HG02885 (cell line): Measurements from ENCODE around the gene TPCN2.
"Not testable (repeated sequence)": the region's sequence is repeated elsewhere in the genome, so short reads cannot be mapped to it uniquely, and the experiment has no call there.

Source experiments
- ATAC-seq: cut with Tn5 transposase; IDR thresholded peaks from one replicate; pipeline ENCODE4 v1.9.1; 2021; ENCODE audit warnings: mild to moderate bottlenecking; ENCODE audit not compliant: unreplicated experiment, poor library complexity

TPCN2 gene

DNA sequence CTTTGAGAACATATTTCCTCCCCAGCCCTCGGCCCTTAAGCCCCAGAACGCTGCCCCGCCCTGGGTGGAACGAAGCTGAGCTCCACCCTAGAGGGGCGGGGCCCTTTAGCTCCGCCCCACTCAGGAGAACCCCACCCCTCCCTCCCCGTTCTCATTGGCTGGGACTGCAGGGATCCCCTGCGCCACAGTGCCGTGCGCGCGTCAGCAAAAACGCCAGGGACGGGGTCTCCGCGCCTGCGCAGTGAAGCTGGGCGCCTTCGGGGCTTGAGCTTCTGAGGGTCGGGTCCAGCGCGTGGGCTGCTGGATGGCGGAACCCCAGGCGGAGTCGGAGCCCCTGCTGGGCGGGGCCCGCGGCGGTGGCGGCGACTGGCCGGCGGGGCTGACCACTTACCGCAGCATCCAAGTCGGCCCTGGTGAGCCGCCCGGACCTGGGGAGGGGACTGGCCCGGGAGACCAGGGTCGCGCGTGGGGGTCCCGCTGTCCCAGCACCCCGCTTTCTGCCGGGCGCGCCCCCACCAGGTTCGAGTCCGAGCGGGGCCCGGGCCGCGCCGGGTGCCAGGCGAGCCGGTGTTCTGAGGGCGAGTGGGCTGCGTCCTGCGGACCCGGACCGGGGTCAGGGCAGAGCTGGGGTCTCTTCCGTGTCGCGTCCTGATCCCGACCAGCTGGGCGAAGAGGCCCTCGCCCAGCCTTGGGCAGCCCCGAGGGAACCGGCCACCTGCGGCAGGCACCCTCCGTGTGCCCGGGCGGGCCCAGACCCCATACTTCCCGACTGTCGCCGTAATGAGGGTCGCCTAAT is at the start of gene TPCN2:
TSS of gene TPCN2 (plus strand) at position 239 of the 796 bp plus-strand sequence. CDS start at position 305, 66 bp downstream.
- peak; percentile 85 for ATAC-seq

- ATAC-seq: no peak
Observed at GRCh38 chr11:68999093-68999747, 49.5 kb upstream of the TPCN2 start.

DNA sequence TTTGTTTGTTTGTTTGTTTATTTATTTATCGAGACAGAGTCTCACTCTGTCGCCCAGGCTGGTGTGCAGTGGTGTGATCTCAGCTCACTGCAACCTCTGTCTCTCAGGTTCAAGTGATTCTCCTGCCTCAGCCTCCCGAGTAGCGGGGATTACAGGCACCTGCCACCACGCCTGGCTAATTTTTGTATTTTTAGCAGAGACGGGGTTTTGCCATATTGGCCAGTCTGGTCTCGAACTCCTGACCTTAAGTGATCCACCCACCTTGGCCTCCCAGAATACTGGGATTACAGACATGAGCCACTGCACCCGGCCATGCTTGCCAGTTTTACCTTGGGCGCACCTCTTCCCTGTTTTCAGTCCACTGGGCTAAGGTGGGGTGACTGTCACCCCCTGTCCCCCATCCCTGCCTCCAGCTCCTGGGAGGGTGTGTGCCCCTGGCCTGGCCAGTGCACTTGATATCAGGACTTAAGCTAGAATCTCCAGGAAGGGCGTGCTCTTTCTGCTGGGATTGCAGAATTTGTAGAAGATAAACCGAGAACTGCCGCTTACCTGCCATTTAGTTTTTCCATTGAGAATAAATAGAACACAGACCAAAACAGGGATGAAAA is 48.9 kb upstream of the TPCN2 start:
- ATAC-seq: not testable (repeated sequence)

GRCh38 chr11:69000391-69000790 is 48.3 kb upstream of the TPCN2 start:
- ATAC-seq: no peak

GRCh38 chr11:69000831-69001242 is 47.9 kb upstream of the TPCN2 start:
- ATAC-seq: no peak

DNA sequence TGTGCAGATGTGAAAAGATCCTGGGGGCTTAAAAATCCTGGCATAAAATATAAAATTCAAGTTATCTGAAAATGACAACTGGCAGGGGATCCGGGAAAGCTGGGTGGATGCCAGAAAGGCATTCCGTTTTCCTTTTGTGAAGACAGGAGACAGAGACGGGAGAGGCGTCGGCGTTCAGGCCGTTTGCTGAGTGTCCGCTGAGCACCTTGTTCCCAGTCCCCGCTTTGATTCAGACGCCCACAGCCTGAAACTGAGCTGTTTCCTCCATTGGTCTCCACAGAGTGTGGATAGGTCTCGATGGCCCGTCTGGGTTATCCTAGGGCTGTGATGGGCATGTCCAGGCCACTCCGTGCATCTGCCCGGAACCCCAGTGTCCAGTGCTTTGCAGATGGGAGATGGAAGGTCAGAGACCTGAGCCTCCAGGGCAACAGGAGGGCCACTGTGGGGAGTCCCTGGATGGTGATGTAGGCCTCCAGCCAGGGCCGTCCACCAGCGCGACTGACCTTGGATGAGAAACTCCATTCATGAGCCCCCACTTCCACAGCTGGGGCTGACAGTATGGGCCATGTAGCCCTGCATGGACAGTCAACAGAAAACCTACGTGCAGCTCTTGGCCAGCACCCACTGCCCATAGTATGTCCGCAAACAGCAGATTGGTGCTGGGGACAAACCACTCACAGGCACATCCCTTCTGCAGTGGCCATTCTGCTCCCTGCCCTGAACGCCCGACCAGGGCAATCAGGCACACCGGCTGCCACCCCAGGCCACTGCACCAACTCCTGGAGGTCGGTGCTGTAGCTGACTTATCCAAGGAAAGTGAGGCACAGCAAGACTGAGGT is 47.3 kb upstream of the TPCN2 start:
- ATAC-seq: no peak

GRCh38 chr11:69002110-69002569 is 46.6 kb upstream of the TPCN2 start:
- ATAC-seq: no peak

DNA sequence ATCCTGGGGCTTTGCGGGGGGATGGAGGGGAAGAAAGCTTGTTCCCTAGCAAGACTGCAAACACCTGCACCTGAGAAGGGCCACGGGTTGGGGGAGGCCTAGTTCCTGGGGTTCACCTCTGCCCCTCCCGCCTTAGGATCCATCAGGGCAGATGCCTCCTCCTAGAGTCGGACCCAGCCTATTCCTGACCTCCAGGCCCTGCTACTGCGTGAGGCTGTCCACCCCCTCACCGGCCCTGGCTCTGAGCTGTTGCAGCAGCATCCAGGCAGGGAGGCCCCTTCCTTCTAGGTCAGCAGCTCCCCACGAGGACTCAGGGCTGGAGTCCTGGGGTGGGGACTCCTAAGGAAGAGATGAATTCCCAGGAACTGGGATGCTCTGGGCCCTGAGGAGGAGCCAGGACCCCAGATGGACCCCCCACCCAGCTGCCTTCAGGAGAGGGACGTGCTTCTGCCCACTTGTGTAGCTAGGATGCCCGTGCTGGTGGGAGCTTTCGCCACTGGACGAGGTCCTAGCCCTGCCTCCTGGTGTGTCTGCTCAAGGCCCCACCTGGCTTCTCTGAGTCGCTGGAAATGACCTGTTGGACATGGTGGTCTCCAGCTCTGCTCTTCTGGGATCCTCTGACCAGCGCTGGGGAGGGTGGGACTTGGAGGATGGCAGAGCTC is 46.0 kb upstream of the TPCN2 start:
- no peak for ATAC-seq

GRCh38 chr11:69003301-69003865 is 45.3 kb upstream of the TPCN2 start:
- no peak for ATAC-seq

- ATAC-seq: no peak
Observed at GRCh38 chr11:69003866-69004367, 44.8 kb upstream of the TPCN2 start.

DNA sequence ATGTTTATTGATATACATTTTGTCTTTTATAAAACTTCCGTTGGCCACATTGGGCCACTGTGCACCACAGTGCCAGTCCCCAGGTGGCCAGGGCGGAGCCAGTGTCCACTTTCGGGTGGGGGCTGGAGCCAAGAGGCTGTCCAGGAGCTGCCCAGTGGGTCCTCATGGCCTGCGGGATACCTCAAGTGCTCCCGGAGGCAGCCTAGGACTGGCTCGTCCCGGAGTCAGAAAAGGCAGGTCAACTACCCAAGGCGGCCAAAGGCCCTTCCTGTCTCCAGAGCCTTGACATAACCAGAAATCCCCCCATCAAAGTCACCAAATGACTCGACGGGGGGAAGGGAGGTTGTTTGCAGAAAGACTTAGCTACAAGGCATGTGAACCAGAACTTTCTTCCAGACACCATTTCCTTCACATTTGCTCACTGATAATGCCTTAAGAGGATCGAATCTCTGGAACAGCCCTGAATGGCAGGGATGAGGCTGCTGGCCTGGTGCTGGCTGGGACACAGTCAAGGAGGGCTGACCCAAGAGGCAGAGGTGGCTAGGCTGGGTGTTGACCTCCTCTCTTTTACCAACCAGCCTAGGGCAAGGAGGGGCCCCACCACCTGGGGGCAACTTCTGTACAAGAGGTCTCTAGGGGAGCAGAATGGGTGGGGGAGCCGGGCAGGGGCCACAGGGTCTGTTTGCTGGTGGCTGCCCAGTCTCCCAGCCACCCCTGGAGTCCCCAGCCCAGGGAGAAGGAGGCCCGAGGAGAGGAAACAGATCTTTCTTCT is 44.1 kb upstream of the TPCN2 start:
- ATAC-seq: no peak

GRCh38 chr11:69005183-69005630 is 43.5 kb upstream of the TPCN2 start:
- ATAC-seq: no peak

- no peak for ATAC-seq
Observed at GRCh38 chr11:69005631-69006368, 42.9 kb upstream of the TPCN2 start.

GRCh38 chr11:69006816-69007215 is 41.9 kb upstream of the TPCN2 start:
- ATAC-seq: no peak

GRCh38 chr11:69007975-69008381 is 40.8 kb upstream of the TPCN2 start:
- ATAC-seq: no peak

DNA sequence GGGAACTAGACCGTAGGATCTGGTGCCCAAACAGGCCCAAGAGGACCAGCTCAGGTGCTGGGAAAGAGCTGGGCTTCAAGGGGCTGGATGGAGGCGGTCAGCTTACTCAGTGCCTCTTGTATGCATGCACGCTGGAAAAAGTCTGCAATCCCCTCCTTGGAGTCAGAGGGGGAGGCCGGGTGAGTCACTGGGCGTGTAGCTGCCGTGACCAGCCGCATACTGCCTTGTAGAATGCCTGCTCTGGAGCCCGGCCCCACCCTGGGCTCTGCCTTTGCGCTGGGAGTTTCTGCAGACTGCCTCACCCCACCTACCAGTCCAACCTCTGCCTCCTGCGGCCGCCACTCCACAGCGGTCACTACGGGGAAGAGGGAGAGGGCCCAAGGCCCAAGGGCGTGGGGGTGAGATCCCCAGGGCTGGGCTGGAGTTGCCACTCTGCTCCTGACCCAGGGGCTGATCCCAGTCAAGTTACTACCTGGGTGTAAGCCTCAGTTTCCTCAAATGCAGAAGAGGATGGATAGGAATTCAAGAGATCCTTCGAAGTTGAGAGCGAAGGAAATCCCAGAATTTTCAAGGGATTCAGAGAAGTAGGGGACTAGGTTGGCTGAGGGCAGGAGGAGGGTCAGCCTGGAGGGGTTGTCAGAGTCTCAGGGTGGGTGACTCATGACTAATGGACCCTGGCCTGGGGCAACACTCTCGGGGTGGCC is 39.8 kb upstream of the TPCN2 start:
- ATAC-seq: no peak
